HepG2 (cell line): ENCODE results near the gene GART. TPM values are rescaled to one million over a fixed set of nuclear protein-coding genes. Genes with fewer than 3 reads are reported as not detected.

Experiments
- CCDC6 ChIP-seq: sonication (generic); formaldehyde crosslinking; IDR thresholded peaks from 2 replicates; pipeline ENCODE4 v1.8.1; 2022; ENCODE audit warnings: mild to moderate bottlenecking, missing genetic modification reagents, moderate library complexity
- CREB1 ChIP-seq, 2 experiments: fragments of 450-650 bp in 1 of 2; IDR thresholded peaks; 2 replicates each; pipeline ENCODE4 v1.6.1; 2016 to 2017; ENCODE audit warnings: control low read depth in 1 of 2, mild to moderate bottlenecking in 1 of 2, missing compliant biosample characterization in 1 of 2, missing genetic modification characterization in 1 of 2
- ESRRA ChIP-seq: sonication (generic); formaldehyde crosslinking; IDR thresholded peaks from 2 replicates; pipeline ENCODE4 v1.5.1; 2020; ENCODE audit warnings: mild to moderate bottlenecking, low read depth, missing genetic modification reagents
- HCFC1 ChIP-seq: fragments of 150-350 bp; IDR thresholded peaks from 2 replicates; pipeline ENCODE4 v1.6.1; 2014; ENCODE audit warnings: low read depth, low read length
- LCORL ChIP-seq, 2 experiments: fragments of 450-650 bp in 1 of 2; sonication (generic) in 1 of 2; formaldehyde crosslinking in 1 of 2; IDR thresholded peaks; 2 replicates each; pipeline versions ENCODE4 v1.5.0 to v1.6.1; 2017 to 2020; ENCODE audit warnings: antibody characterized with exemption in 1 of 2, missing genetic modification reagents in 1 of 2
- MED1 ChIP-seq: sonication (generic); formaldehyde crosslinking; IDR thresholded peaks from 2 replicates; pipeline ENCODE4 v1.4.0; 2020; ENCODE audit warnings: missing genetic modification reagents
- MXD4 ChIP-seq: IDR thresholded peaks from 2 replicates; pipeline ENCODE4 v1.6.1; 2016; ENCODE audit warnings: mild to moderate bottlenecking, missing biosample characterization, missing genetic modification reagents
- NR2F2 ChIP-seq: IDR thresholded peaks from 2 replicates; pipeline ENCODE4 v1.6.1; 2012; ENCODE audit warnings: low read depth, inconsistent platforms, borderline replicate concordance
- POLR2AphosphoS5 ChIP-seq: IDR thresholded peaks from 2 replicates; pipeline ENCODE4 v1.6.1; 2012; ENCODE audit warnings: low read depth, low read length
- PRPF4 ChIP-seq: fragments of 200-400 bp; formaldehyde crosslinking; IDR thresholded peaks from 2 replicates; pipeline ENCODE4 v1.6.1; 2016; ENCODE audit warnings: low read length, low read depth; ENCODE audit not compliant: poor library complexity, severe bottlenecking
- RARA ChIP-seq: IDR thresholded peaks from 2 replicates; pipeline ENCODE4 v1.6.1; 2016; ENCODE audit warnings: missing genetic modification reagents, missing compliant biosample characterization
- SMAD1 ChIP-seq: sonication (generic); formaldehyde crosslinking; IDR thresholded peaks from 2 replicates; pipeline ENCODE4 v1.4.0; 2020; ENCODE audit warnings: missing genetic modification reagents, low read depth, mild to moderate bottlenecking, borderline replicate concordance
- TAF1 ChIP-seq: sonication (generic); formaldehyde crosslinking; IDR thresholded peaks from 2 replicates; pipeline ENCODE4 v1.4.0; 2020; ENCODE audit warnings: missing genetic modification reagents
- TBX2 ChIP-seq: sonication (generic); formaldehyde crosslinking; IDR thresholded peaks from 2 replicates; pipeline ENCODE4 v1.5.0; 2020; ENCODE audit warnings: missing genetic modification reagents, mild to moderate bottlenecking, borderline replicate concordance
- ZKSCAN8 ChIP-seq: IDR thresholded peaks from 2 replicates; pipeline ENCODE4 v1.6.1; 2016; ENCODE audit warnings: borderline replicate concordance, missing genetic modification reagents, missing compliant biosample characterization
- ZNF644 ChIP-seq: IDR thresholded peaks from 2 replicates; pipeline ENCODE4 v1.6.1; 2016; ENCODE audit warnings: low read depth
- ZNF749 ChIP-seq: sonication (generic); formaldehyde crosslinking; IDR thresholded peaks from 2 replicates; pipeline ENCODE4 v1.8.0; 2022; ENCODE audit warnings: mild to moderate bottlenecking, missing genetic modification reagents, moderate library complexity, borderline replicate concordance
- ZNF879 ChIP-seq: sonication (generic); formaldehyde crosslinking; IDR thresholded peaks from 2 replicates; pipeline ENCODE4 v1.8.1; 2023; ENCODE audit warnings: missing genetic modification reagents
- ZNF891 ChIP-seq: sonication (generic); formaldehyde crosslinking; IDR thresholded peaks from 2 replicates; pipeline ENCODE4 v1.5.0; 2020; ENCODE audit warnings: mild to moderate bottlenecking, missing genetic modification reagents
- polyA plus RNA-seq, 8 experiments: library from polyadenylated mRNA; depleted of rRNA in 3 of 8; stranded (reverse) in 7 of 8; unstranded in 1 of 8; fragments of >200 nt; fragmentation: Illumina TruSeq in 4 of 8; extraction: Trizol in 4 of 8; gene quantifications; 2 replicates each; pipeline versions ENCODE4 v1.2.1 to v1.2.3, GENCODE V29; 2011 to 2016; ENCODE audit warnings: low read depth in 4 of 8, missing spikeins in 1 of 8, mixed read lengths in 1 of 8; ENCODE audit not compliant: insufficient read depth in 1 of 8
- total RNA-seq, 5 experiments: library from RNA; depleted of rRNA; stranded (reverse); fragments of >200 nt; fragmentation: Illumina TruSeq; extraction: Trizol; gene quantifications; 2 replicates each; pipeline ENCODE4 v1.2.3, GENCODE V29; 2016; ENCODE audit warnings: low read depth in 1 of 5
- TF ChIP-seq, protein P1 (sequence below), 2 experiments: fragments of 450-650 bp in 1 of 2; sonication (generic) in 1 of 2; formaldehyde crosslinking in 1 of 2; IDR thresholded peaks; 2 replicates each; pipeline versions ENCODE4 v1.6.1 to v1.8.0; 2016 to 2022; ENCODE audit warnings: antibody characterized with exemption in 1 of 2, mild to moderate bottlenecking in 1 of 2, missing genetic modification reagents in 1 of 2

The GART gene
- total and polyA plus RNA-seq, 2 of the 13 experiments (the other 11 are each of a cell fraction or from before 2014, with no cell fraction given): 17.9 to 109 TPM

GRCh38 chr21:33542640-33543504 is 955 bp upstream of the GART start, which contains the start of gene SON (continued):
- TF ChIP-seq, protein P1, sequence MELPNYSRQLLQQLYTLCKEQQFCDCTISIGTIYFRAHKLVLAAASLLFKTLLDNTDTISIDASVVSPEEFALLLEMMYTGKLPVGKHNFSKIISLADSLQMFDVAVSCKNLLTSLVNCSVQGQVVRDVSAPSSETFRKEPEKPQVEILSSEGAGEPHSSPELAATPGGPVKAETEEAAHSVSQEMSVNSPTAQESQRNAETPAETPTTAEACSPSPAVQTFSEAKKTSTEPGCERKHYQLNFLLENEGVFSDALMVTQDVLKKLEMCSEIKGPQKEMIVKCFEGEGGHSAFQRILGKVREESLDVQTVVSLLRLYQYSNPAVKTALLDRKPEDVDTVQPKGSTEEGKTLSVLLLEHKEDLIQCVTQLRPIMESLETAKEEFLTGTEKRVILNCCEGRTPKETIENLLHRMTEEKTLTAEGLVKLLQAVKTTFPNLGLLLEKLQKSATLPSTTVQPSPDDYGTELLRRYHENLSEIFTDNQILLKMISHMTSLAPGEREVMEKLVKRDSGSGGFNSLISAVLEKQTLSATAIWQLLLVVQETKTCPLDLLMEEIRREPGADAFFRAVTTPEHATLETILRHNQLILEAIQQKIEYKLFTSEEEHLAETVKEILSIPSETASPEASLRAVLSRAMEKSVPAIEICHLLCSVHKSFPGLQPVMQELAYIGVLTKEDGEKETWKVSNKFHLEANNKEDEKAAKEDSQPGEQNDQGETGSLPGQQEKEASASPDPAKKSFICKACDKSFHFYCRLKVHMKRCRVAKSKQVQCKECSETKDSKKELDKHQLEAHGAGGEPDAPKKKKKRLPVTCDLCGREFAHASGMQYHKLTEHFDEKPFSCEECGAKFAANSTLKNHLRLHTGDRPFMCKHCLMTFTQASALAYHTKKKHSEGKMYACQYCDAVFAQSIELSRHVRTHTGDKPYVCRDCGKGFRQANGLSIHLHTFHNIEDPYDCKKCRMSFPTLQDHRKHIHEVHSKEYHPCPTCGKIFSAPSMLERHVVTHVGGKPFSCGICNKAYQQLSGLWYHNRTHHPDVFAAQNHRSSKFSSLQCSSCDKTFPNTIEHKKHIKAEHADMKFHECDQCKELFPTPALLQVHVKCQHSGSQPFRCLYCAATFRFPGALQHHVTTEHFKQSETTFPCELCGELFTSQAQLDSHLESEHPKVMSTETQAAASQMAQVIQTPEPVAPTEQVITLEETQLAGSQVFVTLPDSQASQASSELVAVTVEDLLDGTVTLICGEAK (IDR thresholded peaks at IDR 0.05): no peak
- TF ChIP-seq, protein P1 (CRISPR knock-in tag; IDR thresholded peaks at IDR 0.05): 0 out of 2 replicates have a peak, but pooled peaks have one; percentile 30
- TF ChIP-seq POLR2AphosphoS5 (peak; percentile 94), ZNF879 (CRISPR knock-in tag) (no peak; the same call in 1 of the 2 replicates), TAF1 (CRISPR knock-in tag) (peak; percentile 76), TBX2 (peak; percentile 55), ZNF644 (CRISPR knock-in tag) (0 out of 2 replicates have a peak, but pooled peaks have one; percentile 28), CREB1 (IDR thresholded peaks at IDR 0.05) (peak; percentile 84), CREB1 (CRISPR knock-in tag; IDR thresholded peaks at IDR 0.05) (peak; percentile 85), MXD4 (CRISPR knock-in tag) (no peak), LCORL (IDR thresholded peaks at IDR 0.05) (peak; percentile 82), LCORL (CRISPR knock-in tag; IDR thresholded peaks at IDR 0.05) (no peak; the same call in 1 of the 2 replicates), ZNF749 (CRISPR knock-in tag) (0 out of 2 replicates have a peak, but pooled peaks have one; percentile 27), ESRRA (CRISPR knock-in tag) (no peak), RARA (CRISPR knock-in tag) (peak; percentile 6; the same call in 1 of the 2 replicates), HCFC1 (peak; percentile 37; the same call in 1 of the 2 replicates), PRPF4 (no peak), MED1 (CRISPR knock-in tag) (peak; percentile 56), NR2F2 (0 out of 2 replicates have a peak, but pooled peaks have one; percentile 10), ZKSCAN8 (CRISPR knock-in tag) (0 out of 2 replicates have a peak, but pooled peaks have one; percentile 22), ZNF891 (CRISPR knock-in tag) (peak; percentile 42; the same call in 1 of the 2 replicates), SMAD1 (peak; percentile 64; the same call in 1 of the 2 replicates), CCDC6 (CRISPR knock-in tag) (peak; percentile 73; the same call in 1 of the 2 replicates)
